Esophagus (tissue), 2 donors: ENCODE data around the gene DDX31. TPM values are rescaled to one million over a fixed set of nuclear protein-coding genes. Genes with fewer than 3 reads are reported as not detected.

ENCODE experiments used
- H3K27ac ChIP-seq, 2 donors: one replicate each; pipeline ENCODE4 v1.5.1; 2013; ENCODE audit warnings: low read depth in 2 of 2, mild to moderate bottlenecking in 2 of 2, inconsistent platforms in 1 of 2, low read length in 1 of 2, moderate library complexity in 1 of 2
- H3K27me3 ChIP-seq, 2 donors: one replicate each; pipeline ENCODE4 v1.6.1; 2013; ENCODE audit warnings: low read length in 2 of 2, control low read depth in 1 of 2, mild to moderate bottlenecking in 1 of 2; ENCODE audit not compliant: insufficient read depth in 2 of 2, control insufficient read depth in 1 of 2
- H3K36me3 ChIP-seq, 2 donors: one replicate each; pipeline ENCODE4 v1.6.1; 2013; ENCODE audit warnings: low read length in 1 of 2; ENCODE audit not compliant: control insufficient read depth in 2 of 2, insufficient read depth in 2 of 2
- H3K4me1 ChIP-seq, 2 donors: one replicate each; pipeline ENCODE4 v1.6.1; 2013; ENCODE audit warnings: low read length in 1 of 2; ENCODE audit not compliant: control insufficient read depth in 2 of 2, insufficient read depth in 2 of 2
- H3K4me3 ChIP-seq, 2 donors: one replicate each; pipeline ENCODE4 v1.5.1; 2013; ENCODE audit warnings: low read length in 2 of 2, mild to moderate bottlenecking in 2 of 2, low read depth in 1 of 2, moderate library complexity in 1 of 2
- H3K9me3 ChIP-seq, 2 donors: one replicate each; pipeline ENCODE4 v1.6.1; 2013; ENCODE audit warnings: mild to moderate bottlenecking in 2 of 2, low read depth in 1 of 2, low read length in 1 of 2, moderate library complexity in 1 of 2; ENCODE audit not compliant: control insufficient read depth in 2 of 2, insufficient read depth in 1 of 2
- WGBS, 2 donors: extraction: QIAGEN DNeasy Blood & Tissue Kit; methylation state at CpG; one replicate each; pipeline ENCODE4 v1.1.7; 2013; 5-methylcytosine and 5-hydroxymethylcytosine counted together
- polyA plus RNA-seq, 2 donors: library from polyadenylated mRNA; stranded (reverse); fragments of 200-250 nt; gene quantifications; one replicate each; pipeline ENCODE4 v1.2.3, GENCODE V29; 2013
- donor health status: healthy with polysubstance abuse.
- donor health status: Bipolar disorder and iron deficiency.

Gene DDX31
- polyA plus RNA-seq, 2 donors = 6.6 to 8.0 TPM

GRCh38 chr9:132663117-132663516 lies 6.7 kb downstream of the DDX31 start:
- peaks cover 16 to 17% of the 10 kb centered on the region in 2 donors for H3K36me3 ChIP-seq
- WGBS, 2 donors = 76% methylated on average over 11 of the region's 11 CpGs
- no peaks in the 10 kb centered on the region for H3K27me3 ChIP-seq
- no peaks in the 10 kb centered on the region for H3K4me1 ChIP-seq
- no peak overlapping the region for H3K27ac ChIP-seq
- no peak overlapping the region for H3K4me3 ChIP-seq
- H3K9me3 ChIP-seq = no peaks in the 10 kb centered on the region

- no peak overlapping the region for H3K4me3 ChIP-seq
- H3K27ac ChIP-seq = no peak overlapping the region
- no peaks in the 10 kb centered on the region for H3K4me1 ChIP-seq
- peaks cover 17 to 20% of the 10 kb centered on the region in 2 donors for H3K36me3 ChIP-seq
- WGBS, 2 donors = 85 to 88% methylated on average over 12 of the region's 12 CpGs
- no peaks in the 10 kb centered on the region for H3K27me3 ChIP-seq
- no peaks in the 10 kb centered on the region for H3K9me3 ChIP-seq
These were observed 7.4 kb downstream of the DDX31 start for GRCh38 chr9:132662152-132662945.

- H3K4me1 ChIP-seq = no peaks in the 10 kb centered on the region
- 86 to 89% methylated on average over 7 of the region's 7 CpGs for WGBS, 2 donors
- H3K4me3 ChIP-seq = no peak overlapping the region
- peaks cover 14 to 16% of the 10 kb centered on the region in 2 donors for H3K36me3 ChIP-seq
- H3K9me3 ChIP-seq = no peaks in the 10 kb centered on the region
- no peak overlapping the region for H3K27ac ChIP-seq
- no peaks in the 10 kb centered on the region for H3K27me3 ChIP-seq
These were observed 13.5 kb downstream of the DDX31 start for GRCh38 chr9:132656299-132656698.

GRCh38 chr9:132651259-132651658 lies 18.5 kb downstream of the DDX31 start:
- Histone ChIP-seq H3K27ac (no peak overlapping the region), H3K36me3 (peaks cover 15 to 20% of the 10 kb centered on the region in 2 donors)
- 67 to 78% methylated on average over 6 of the region's 6 CpGs for WGBS, 2 donors

GRCh38 chr9:132648685-132649084 lies 21.1 kb downstream of the DDX31 start:
- no peaks in the 10 kb centered on the region for H3K27me3 ChIP-seq
- peaks cover 31 to 32% of the 10 kb centered on the region in 2 donors for H3K36me3 ChIP-seq
- 71 to 73% methylated on average over 3 of the region's 3 CpGs for WGBS, 2 donors
- H3K4me3 ChIP-seq = no peak overlapping the region
- no peaks in the 10 kb centered on the region for H3K4me1 ChIP-seq
- H3K9me3 ChIP-seq = no peaks in the 10 kb centered on the region
- H3K27ac ChIP-seq = no peak overlapping the region

More at GRCh38 chr9:132651259-132651658, 18.5 kb downstream of the DDX31 start:
- no peaks in the 10 kb centered on the region for H3K27me3 ChIP-seq
- H3K9me3 ChIP-seq = no peaks in the 10 kb centered on the region
- H3K4me1 ChIP-seq = no peaks in the 10 kb centered on the region
- no peak overlapping the region for H3K4me3 ChIP-seq

GRCh38 chr9:132648283-132648682 lies 21.5 kb downstream of the DDX31 start:
- Histone ChIP-seq H3K9me3 (no peaks in the 10 kb centered on the region), H3K4me3 (no peak overlapping the region), H3K27me3 (no peaks in the 10 kb centered on the region), H3K27ac (no peak overlapping the region), H3K4me1 (no peaks in the 10 kb centered on the region), H3K36me3 (peaks cover 33 to 34% of the 10 kb centered on the region in 2 donors)
- 89 to 91% methylated on average over 7 of the region's 7 CpGs for WGBS, 2 donors

- H3K9me3 ChIP-seq = no peaks in the 10 kb centered on the region
These were observed 22.0 kb downstream of the DDX31 start for GRCh38 chr9:132647806-132648205.

GRCh38 chr9:132647355-132647754 lies 22.4 kb downstream of the DDX31 start:
- WGBS, 2 donors = 78 to 84% methylated on average over 4 of the region's 4 CpGs
- Histone ChIP-seq H3K9me3 (no peaks in the 10 kb centered on the region), H3K27me3 (no peaks in the 10 kb centered on the region), H3K4me3 (no peak overlapping the region), H3K27ac (no peak overlapping the region), H3K4me1 (no peaks in the 10 kb centered on the region), H3K36me3 (peaks cover 32 to 38% of the 10 kb centered on the region in 2 donors)

More at GRCh38 chr9:132647806-132648205, 22.0 kb downstream of the DDX31 start:
- Histone ChIP-seq H3K4me1 (no peaks in the 10 kb centered on the region), H3K27ac (no peak overlapping the region), H3K27me3 (no peaks in the 10 kb centered on the region), H3K4me3 (no peak overlapping the region), H3K36me3 (peaks cover 34 to 38% of the 10 kb centered on the region in 2 donors)
- 89 to 94% methylated on average over 2 of the region's 2 CpGs for WGBS, 2 donors

GRCh38 chr9:132646726-132647125 lies 23.1 kb downstream of the DDX31 start:
- no peak overlapping the region for H3K27ac ChIP-seq
- H3K9me3 ChIP-seq = no peaks in the 10 kb centered on the region
- peaks cover 33 to 35% of the 10 kb centered on the region in 2 donors for H3K36me3 ChIP-seq
- no peaks in the 10 kb centered on the region for H3K4me1 ChIP-seq
- no peaks in the 10 kb centered on the region for H3K27me3 ChIP-seq
- WGBS, 2 donors = 94% methylated on average over 7 of the region's 7 CpGs
- H3K4me3 ChIP-seq = no peak overlapping the region

- Histone ChIP-seq H3K36me3 (peaks cover 35 to 39% of the 10 kb centered on the region in 2 donors), H3K27me3 (no peaks in the 10 kb centered on the region), H3K4me1 (no peaks in the 10 kb centered on the region), H3K9me3 (no peaks in the 10 kb centered on the region), H3K4me3 (no peak overlapping the region), H3K27ac (no peak overlapping the region)
- WGBS, 2 donors = 96% methylated on average over 15 of the region's 15 CpGs
These were observed 24.1 kb downstream of the DDX31 start for GRCh38 chr9:132645711-132646110.
